OCI-LY7 (cell line): ENCODE data around the gene GPHN. TPM values are rescaled to one million over a fixed set of nuclear protein-coding genes. Genes with fewer than 3 reads are reported as not detected.
A peak's percentile ranks its signal among the peaks of the same experiment; 100 is the strongest.

ENCODE experiments used
- BruUV-seq: library from RNA; stranded (reverse); fragments of 400-500 nt; replicated peaks from 2 replicates; lab custom pipeline; 2021; lab: Mats Ljungman, UMichigan
- CTCF ChIA-PET: fragments of 300-600 bp; sonication (Branson Sonifier 250); formaldehyde crosslinking; loops from one replicate; lab custom pipeline; 2022; ENCODE audit warnings: antibody characterized with exemption; ENCODE audit not compliant: unreplicated experiment; lab: Charles Lee
- POLR2A ChIA-PET: fragments of 300-600 bp; sonication (Branson Sonifier 250); formaldehyde crosslinking; loops from one replicate; lab custom pipeline; 2022; ENCODE audit warnings: antibody characterized with exemption; lab: Charles Lee
- DNase-seq: peaks from one replicate; pipeline ENCODE4 v3.0.0-alpha.2; 2015; ENCODE audit warnings: low spot score
- H2AFZ ChIP-seq: fragments of 200-600 bp; sonication (generic), shearing (Covaris generic); 2 replicates; pipeline ENCODE4 v1.6.1; 2014; ENCODE audit warnings: mild to moderate bottlenecking, antibody characterized with exemption, low read length, moderate library complexity
- H3K27ac ChIP-seq: fragments of 200-600 bp; sonication (generic); 2 replicates; pipeline ENCODE4 v1.5.1; 2014; ENCODE audit warnings: mixed run types, low read depth, mild to moderate bottlenecking, moderate library complexity, low read length, inconsistent platforms; ENCODE audit not compliant: poor library complexity, severe bottlenecking
- H3K36me3 ChIP-seq: fragments of 200-600 bp; sonication (generic); 2 replicates; pipeline ENCODE4 v1.6.1; 2014; ENCODE audit warnings: mild to moderate bottlenecking, antibody characterized with exemption, low read length, moderate library complexity, mixed read lengths; ENCODE audit not compliant: insufficient read depth
- H3K4me1 ChIP-seq: fragments of 200-600 bp; sonication (generic); 2 replicates; pipeline ENCODE4 v1.5.1; 2014; ENCODE audit warnings: mild to moderate bottlenecking, low read length; ENCODE audit not compliant: insufficient read depth, poor library complexity, severe bottlenecking
- H3K4me2 ChIP-seq: fragments of 200-600 bp; sonication (generic); 2 replicates; pipeline ENCODE4 v1.6.1; 2014; ENCODE audit warnings: mild to moderate bottlenecking, low read length
- H3K4me3 ChIP-seq: fragments of 200-600 bp; sonication (generic); 2 replicates; pipeline ENCODE4 v1.5.1; 2014; ENCODE audit warnings: mild to moderate bottlenecking, low read depth, low read length; ENCODE audit not compliant: poor library complexity, severe bottlenecking
- H3K79me2 ChIP-seq: fragments of 200-600 bp; sonication (generic); 2 replicates; pipeline ENCODE4 v1.6.1; 2016; ENCODE audit warnings: low read depth, mild to moderate bottlenecking, low read length, moderate library complexity, mixed read lengths; ENCODE audit not compliant: insufficient read depth
- H3K9me2 ChIP-seq: fragments of 200-600 bp; sonication (generic); 2 replicates; pipeline ENCODE4 v1.6.1; 2016; ENCODE audit warnings: mild to moderate bottlenecking, low read length, mixed read lengths; ENCODE audit not compliant: insufficient read depth
- H3K9me3 ChIP-seq: fragments of 200-600 bp; sonication (generic); 2 replicates; pipeline ENCODE4 v1.6.1; 2014; ENCODE audit warnings: mild to moderate bottlenecking, mixed run types, low read length, mixed read lengths
- H4K20me1 ChIP-seq: fragments of 200-600 bp; sonication (generic); 2 replicates; pipeline ENCODE4 v1.6.1; 2014; ENCODE audit warnings: mild to moderate bottlenecking, antibody characterized with exemption, low read length, moderate library complexity, mixed read lengths; ENCODE audit not compliant: insufficient read depth
- CTCF ChIP-seq: fragments of 200-600 bp; sonication (generic); conservative IDR thresholded peaks from 2 replicates; pipeline ENCODE4 v1.5.1; 2014; ENCODE audit warnings: mild to moderate bottlenecking, antibody characterized with exemption, low read length, moderate library complexity, mixed read lengths
- EZH2phosphoT487 ChIP-seq: fragments of 200-600 bp; sonication (generic); IDR thresholded peaks from 2 replicates; pipeline ENCODE4 v1.6.1; 2018; ENCODE audit warnings: low read depth, borderline replicate concordance, mild to moderate bottlenecking, mixed run types, antibody characterized with exemption, low read length, moderate library complexity, mixed read lengths
- intact Hi-C: fragments of 100-400 bp; cut with micrococcal nuclease; formaldehyde crosslinking; loops from one replicate; pipeline ENCODE4 v1.10.0; 2022; ENCODE audit not compliant: unreplicated experiment
- total RNA-seq, 2 experiments: library from RNA; depleted of rRNA in 1 of 2; stranded (reverse); fragments of >200 nt in 1 of 2; shearing (Covaris generic) in 1 of 2; gene quantifications; 2 replicates each; pipeline ENCODE4 v1.2.3, GENCODE V29; 2014 to 2022

Gene GPHN
- total RNA-seq, 2 experiments from 2014 or later, result not detected

- H3K79me2 ChIP-seq, result no peaks in the 10 kb centered on the region
- ChIA-PET CTCF (no interaction called here), POLR2A (interaction anchor here (0.7 kb wide), 2 partner anchors 15 to 201 kb away, joined by 4 read pairs; no protein-coding TSS in a partner anchor)
- DNase-seq, result no peak
- no peaks in the 10 kb centered on the region for H3K4me1 ChIP-seq
- TF ChIP-seq CTCF (no peak), EZH2phosphoT487 (no peak)
- no peak overlapping the region for H3K4me3 ChIP-seq
- no peak overlapping the region for H3K27ac ChIP-seq
- no peaks in the 10 kb centered on the region for H3K9me3 ChIP-seq
- H3K9me2 ChIP-seq, result no peaks in the 10 kb centered on the region
- H3K4me2 ChIP-seq, result no peak overlapping the region
- intact Hi-C loops, result no loop called here
- BruUV-seq, result no TSS peak
- H2AFZ ChIP-seq, result no peak overlapping the region
- no peaks in the 10 kb centered on the region for H4K20me1 ChIP-seq
- no peaks in the 10 kb centered on the region for H3K36me3 ChIP-seq
Observed at GRCh38 chr14:67010602-67011001, 502.7 kb downstream of the GPHN start.

- H3K79me2 ChIP-seq, result no peaks in the 10 kb centered on the region
- no peak overlapping the region for H3K4me3 ChIP-seq
- intact Hi-C loops, result no loop called here
- DNase-seq, result no peak
- POLR2A ChIA-PET, result interaction anchor here (0.5 to 1.0 kb wide), 2 partner anchors 27 to 28 kb away, joined by 3 to 4 read pairs; no protein-coding TSS in a partner anchor
- H3K27ac ChIP-seq, result no peak overlapping the region
- TF ChIP-seq CTCF (no peak), EZH2phosphoT487 (no peak)
- H3K9me2 ChIP-seq, result no peaks in the 10 kb centered on the region
- no peaks in the 10 kb centered on the region for H4K20me1 ChIP-seq
- H3K9me3 ChIP-seq, result no peaks in the 10 kb centered on the region
- CTCF ChIA-PET, result no interaction called here
- H3K36me3 ChIP-seq, result no peaks in the 10 kb centered on the region
- no TSS peak for BruUV-seq
- no peak overlapping the region for H2AFZ ChIP-seq
- peaks cover 10% of the 10 kb centered on the region for H3K4me1 ChIP-seq
- no peak overlapping the region for H3K4me2 ChIP-seq
Observed at GRCh38 chr14:67016856-67017255, 508.9 kb downstream of the GPHN start.

GRCh38 chr14:67018720-67019119 lies 510.8 kb downstream of the GPHN start:
- H2AFZ ChIP-seq, result no peak overlapping the region
- no peaks in the 10 kb centered on the region for H3K36me3 ChIP-seq
- ChIA-PET CTCF (no interaction called here), POLR2A (no interaction called here)
- H3K9me3 ChIP-seq, result no peaks in the 10 kb centered on the region
- peaks cover 10% of the 10 kb centered on the region for H3K4me1 ChIP-seq
- DNase-seq, result no peak
- H4K20me1 ChIP-seq, result no peaks in the 10 kb centered on the region
- no peak overlapping the region for H3K4me3 ChIP-seq
- no peaks in the 10 kb centered on the region for H3K9me2 ChIP-seq
- TF ChIP-seq CTCF, result no peak
- no peak for TF ChIP-seq EZH2phosphoT487
- peak overlapping the region; percentile 10; the same call in 1 of the 2 replicates for H3K4me2 ChIP-seq
- H3K27ac ChIP-seq, result no peak overlapping the region
- no TSS peak for BruUV-seq
- no peaks in the 10 kb centered on the region for H3K79me2 ChIP-seq
- intact Hi-C loops, result no loop called here
